GM20000 (cell line): ENCODE measurements around the gene DNAH1.

Experiments used
- DNase-seq: peaks from one replicate; pipeline ENCODE4 v3.0.0; 2012; ENCODE audit warnings: low spot score
- TF ChIP-seq, protein P1 (sequence below): IDR thresholded peaks from 2 replicates; pipeline ENCODE4 v1.5.1; 2012; ENCODE audit warnings: mild to moderate bottlenecking, control low read depth; ENCODE audit errors: extremely low read depth, missing control alignments

The DNAH1 gene

DNA sequence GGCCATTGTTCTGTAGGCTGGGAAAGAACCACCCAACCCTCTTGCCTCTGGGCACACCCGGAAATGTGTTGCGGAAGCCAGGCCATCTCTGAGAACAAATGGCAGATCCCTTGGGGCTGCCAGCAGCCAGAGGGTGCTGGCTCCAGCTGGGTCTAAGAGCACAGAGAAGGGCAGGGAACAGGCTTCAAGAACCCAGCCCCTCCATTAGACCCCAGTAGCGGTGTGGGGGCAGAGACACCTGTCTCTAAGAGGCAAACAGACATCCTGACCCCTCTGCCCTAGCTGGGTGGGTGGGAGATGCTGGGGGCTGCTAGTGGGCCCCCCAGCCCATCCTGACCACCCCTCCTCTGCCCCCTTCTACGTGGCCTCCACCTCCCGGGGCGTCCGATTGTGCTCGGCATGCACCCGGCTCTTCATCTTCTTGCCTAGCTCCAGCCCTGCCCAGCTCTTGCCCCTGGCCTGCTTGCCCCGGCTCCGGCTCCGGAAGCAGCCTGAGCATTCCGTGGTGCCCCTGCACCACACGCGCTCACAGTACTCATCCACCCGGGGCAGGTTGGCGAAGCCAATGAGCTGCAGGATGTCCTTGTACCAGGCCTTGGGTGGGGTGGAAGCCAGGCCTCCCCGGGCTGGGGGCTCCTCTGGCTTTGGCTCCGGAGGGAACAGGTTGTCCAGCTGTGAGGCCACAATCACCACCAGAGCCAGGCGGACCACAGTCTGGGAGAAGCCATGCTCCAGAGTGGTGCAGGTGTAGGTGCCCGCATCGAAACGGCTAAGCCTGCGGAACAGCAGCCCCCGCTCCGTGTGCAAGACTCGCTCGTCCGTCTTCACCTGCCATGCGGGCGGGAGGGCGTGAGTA, 119.4 kb downstream of the DNAH1 start:
- DNase-seq = no peak
- TF ChIP-seq, protein P1, sequence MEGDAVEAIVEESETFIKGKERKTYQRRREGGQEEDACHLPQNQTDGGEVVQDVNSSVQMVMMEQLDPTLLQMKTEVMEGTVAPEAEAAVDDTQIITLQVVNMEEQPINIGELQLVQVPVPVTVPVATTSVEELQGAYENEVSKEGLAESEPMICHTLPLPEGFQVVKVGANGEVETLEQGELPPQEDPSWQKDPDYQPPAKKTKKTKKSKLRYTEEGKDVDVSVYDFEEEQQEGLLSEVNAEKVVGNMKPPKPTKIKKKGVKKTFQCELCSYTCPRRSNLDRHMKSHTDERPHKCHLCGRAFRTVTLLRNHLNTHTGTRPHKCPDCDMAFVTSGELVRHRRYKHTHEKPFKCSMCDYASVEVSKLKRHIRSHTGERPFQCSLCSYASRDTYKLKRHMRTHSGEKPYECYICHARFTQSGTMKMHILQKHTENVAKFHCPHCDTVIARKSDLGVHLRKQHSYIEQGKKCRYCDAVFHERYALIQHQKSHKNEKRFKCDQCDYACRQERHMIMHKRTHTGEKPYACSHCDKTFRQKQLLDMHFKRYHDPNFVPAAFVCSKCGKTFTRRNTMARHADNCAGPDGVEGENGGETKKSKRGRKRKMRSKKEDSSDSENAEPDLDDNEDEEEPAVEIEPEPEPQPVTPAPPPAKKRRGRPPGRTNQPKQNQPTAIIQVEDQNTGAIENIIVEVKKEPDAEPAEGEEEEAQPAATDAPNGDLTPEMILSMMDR = no peak

DNA sequence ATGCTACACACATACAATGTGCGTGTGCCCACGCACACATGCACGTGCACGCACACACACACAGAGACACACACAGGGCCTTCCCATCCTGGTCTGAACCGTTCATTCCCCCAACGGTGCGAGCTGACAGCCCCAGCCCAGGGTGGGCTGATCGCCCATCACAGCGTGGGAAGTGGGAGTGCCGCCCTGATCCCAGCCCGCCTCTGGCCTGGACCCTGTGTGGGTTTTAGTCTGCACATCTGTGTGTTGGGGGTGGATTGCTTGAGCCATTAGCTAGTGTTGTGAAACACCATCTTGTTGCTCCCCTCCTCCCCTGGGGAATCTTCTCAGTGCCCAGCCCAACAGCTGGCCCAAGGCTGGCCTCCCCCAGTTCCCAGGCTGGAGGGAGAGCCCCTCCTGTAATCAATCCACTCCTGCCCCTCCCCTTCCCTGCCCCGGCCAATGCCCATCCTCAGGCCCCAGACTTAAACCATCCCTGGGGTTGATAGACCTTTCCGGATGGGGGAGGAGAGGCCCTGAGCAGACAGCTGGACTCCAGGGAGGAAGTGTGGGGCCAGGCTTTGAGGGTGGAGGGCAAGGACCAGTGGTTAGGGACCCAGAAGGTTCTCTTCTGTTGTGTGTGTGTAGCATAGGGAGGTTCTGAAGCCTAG, 120.5 kb downstream of the DNAH1 start:
- TF ChIP-seq, protein P1 = no peak
- DNase-seq = no peak

DNA sequence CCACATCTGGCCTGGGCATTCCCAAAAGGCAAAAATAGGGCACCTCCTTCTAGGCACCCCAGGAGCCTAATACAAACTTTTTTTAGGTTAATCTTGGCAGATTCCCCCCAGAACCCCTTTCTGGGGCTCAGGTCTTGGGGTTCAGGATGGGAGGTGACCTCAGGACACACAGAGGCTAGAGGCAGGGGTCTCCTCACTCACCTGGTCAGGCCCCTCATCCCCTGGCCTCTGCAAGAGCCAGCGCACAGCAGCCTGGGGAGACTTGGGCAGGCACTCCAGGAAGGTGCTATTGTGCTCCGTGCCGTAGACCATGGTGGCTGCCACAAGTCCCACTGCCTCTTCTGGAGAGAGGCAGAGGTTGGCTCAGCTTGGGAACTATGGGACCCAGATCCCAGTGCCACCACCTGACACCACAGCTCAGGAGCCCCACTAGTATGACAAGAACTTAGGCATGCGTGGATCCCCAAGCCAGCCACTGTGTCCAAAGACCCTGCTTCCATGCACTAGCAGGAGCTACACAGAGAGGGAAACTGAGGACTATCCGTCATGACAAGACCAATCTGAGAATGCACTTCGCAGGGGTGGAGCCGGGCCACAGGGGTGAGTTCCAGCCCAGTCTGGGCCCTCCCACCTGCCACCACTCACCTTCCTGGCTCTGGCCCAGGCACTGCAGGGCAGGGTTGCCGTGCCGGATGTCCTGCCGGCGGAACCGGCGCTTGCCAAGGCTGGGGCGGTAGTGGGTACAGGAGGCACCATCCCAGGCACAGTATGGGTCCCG, 121.4 kb downstream of the DNAH1 start:
- DNase-seq = no peak
- TF ChIP-seq, protein P1 = no peak

DNA sequence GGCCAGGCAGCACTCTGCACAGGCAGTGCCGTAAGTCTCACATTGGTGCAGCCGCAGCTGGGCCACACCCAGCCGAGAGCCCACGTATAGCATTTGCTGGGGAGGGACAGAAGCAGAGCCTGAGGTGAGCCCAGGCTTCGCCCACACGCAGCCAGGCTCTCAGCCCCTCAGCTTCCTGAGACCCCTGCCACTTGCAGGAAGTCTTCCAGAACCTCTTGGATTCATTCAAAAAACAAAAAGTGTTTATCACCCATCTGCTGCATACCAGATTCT, 121.9 kb downstream of the DNAH1 start:
- DNase-seq = no peak
- TF ChIP-seq, protein P1 = no peak

DNA sequence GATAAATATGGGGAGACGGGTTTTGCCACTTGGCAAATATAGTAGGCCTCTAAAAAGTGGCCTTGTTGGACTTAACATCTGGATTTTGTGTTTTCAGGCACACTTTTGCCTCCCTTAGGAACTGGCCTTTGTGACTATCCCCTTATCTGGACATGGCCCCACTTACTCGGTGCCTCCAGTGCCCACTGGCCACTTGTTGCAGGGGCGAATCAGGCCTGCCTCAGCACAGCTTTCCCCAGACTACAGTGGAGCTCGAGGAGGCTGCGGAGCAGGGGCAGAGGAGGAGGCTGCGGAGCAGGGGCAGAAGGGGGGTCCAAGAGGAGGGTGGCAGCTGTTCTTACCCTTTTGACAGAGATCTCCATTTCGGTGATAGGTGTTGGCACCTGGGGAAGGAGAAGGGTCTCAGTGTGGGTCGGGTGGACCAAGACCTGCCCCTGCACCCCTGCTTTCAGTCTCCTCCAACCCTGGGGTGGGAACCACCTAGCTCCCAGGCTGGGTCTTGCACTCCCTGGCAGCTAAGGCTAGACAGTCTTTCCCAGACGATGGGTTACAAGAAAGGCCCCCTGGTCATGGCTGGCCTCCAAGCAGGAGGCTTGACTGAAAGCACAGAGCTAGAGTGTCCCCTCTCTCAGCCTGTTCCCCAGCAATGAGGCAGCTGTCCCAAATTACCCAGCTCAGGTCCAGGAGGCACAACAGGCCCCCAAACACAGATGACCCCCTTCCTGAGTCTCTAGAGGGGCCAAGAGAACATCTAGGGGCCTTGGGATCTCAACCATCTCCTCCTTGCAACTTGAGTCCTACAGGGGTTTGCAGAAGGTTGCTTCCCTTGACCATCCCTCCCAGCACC, 122.7 kb downstream of the DNAH1 start:
- TF ChIP-seq, protein P1 = no peak
- no peak for DNase-seq

DNA sequence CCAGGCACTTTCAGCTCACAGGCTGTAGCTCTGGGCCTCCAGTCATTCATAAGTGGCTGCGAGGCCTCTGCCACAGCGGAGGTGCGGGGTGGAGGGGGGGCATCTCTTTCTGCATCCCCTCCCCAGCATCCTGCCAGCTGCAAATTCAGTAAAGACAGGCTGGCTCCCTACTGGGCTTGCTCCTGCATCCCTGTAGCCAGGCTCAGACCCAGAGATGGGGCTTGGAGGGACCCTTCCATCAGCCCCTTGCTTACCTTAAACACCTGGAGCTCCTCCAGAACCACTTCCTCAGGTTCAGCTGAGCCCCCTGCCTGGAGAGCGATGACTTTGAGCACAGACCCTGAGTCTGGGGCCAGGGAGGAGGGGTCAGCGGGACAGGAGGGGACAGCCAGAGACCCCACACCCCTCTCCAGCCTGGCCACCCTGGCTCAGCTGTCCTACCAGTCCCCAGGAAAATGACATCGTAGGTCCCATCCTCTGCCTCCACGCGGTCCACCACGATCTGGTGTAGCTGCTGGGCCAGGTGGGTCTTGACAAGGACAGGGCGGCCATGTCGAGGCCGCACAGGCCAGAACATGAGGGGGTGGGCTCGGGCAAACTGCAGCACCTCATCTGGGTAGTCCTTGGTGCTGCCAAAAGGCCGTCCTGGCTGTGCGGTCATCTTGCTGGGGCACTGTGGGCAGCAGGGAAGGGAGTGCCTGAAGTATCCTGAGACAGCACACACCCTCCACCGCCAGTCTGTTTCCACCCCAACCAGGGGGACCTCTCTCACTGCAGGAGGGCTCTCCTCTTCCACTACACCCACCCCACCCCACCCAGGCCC, 123.5 kb downstream of the DNAH1 start:
- TF ChIP-seq, protein P1 = no peak
- DNase-seq = no peak
